GM21576 (cell line): ENCODE results near the gene UNC13C.

Experiments used
- ATAC-seq: cut with Tn5 transposase; IDR thresholded peaks from one replicate; pipeline ENCODE4 v1.9.1; 2021; ENCODE audit warnings: mild to moderate bottlenecking, moderate library complexity; ENCODE audit not compliant: unreplicated experiment

The UNC13C gene

GRCh38 chr15:54282228-54282836 lies 304.1 kb downstream of the UNC13C start:
- ATAC-seq: no peak

- no peak for ATAC-seq
Measured at GRCh38 chr15:54288049-54288448, 309.8 kb downstream of the UNC13C start.

GRCh38 chr15:54289590-54290136 lies 311.4 kb downstream of the UNC13C start:
- ATAC-seq: peak; percentile 61

- ATAC-seq: no peak
Measured at GRCh38 chr15:54298396-54298795, 320.2 kb downstream of the UNC13C start.

GRCh38 chr15:54304321-54304720 lies 326.1 kb downstream of the UNC13C start:
- ATAC-seq: no peak

GRCh38 chr15:54305138-54305537 lies 326.9 kb downstream of the UNC13C start:
- ATAC-seq: no peak

- no peak for ATAC-seq
Measured at GRCh38 chr15:54307252-54307902, 329.1 kb downstream of the UNC13C start.

- ATAC-seq: no peak
Measured at GRCh38 chr15:54307926-54308325, 329.7 kb downstream of the UNC13C start.

GRCh38 chr15:54312528-54312927 lies 334.3 kb downstream of the UNC13C start:
- ATAC-seq: no peak

- ATAC-seq: no peak
Measured at GRCh38 chr15:54321426-54321825, 343.2 kb downstream of the UNC13C start.

GRCh38 chr15:54322341-54322740 lies 344.1 kb downstream of the UNC13C start:
- no peak for ATAC-seq

- no peak for ATAC-seq
Measured at GRCh38 chr15:54345301-54345700, 367.1 kb downstream of the UNC13C start.

GRCh38 chr15:54345827-54346226 lies 367.6 kb downstream of the UNC13C start:
- ATAC-seq: no peak

GRCh38 chr15:54347082-54347827 lies 369.0 kb downstream of the UNC13C start:
- ATAC-seq: no peak

GRCh38 chr15:54353726-54354125 lies 375.5 kb downstream of the UNC13C start:
- no peak for ATAC-seq

- ATAC-seq: no peak
Measured at GRCh38 chr15:54354341-54354740, 376.1 kb downstream of the UNC13C start.

- ATAC-seq: no peak
Measured at GRCh38 chr15:54364961-54365360, 386.7 kb downstream of the UNC13C start.

GRCh38 chr15:54373332-54373731 lies 395.1 kb downstream of the UNC13C start:
- ATAC-seq: no peak

- no peak for ATAC-seq
Measured at GRCh38 chr15:54374184-54374952, 396.1 kb downstream of the UNC13C start.

GRCh38 chr15:54387799-54388198 lies 409.6 kb downstream of the UNC13C start:
- no peak for ATAC-seq

- ATAC-seq: no peak
Measured at GRCh38 chr15:54388746-54389145, 410.5 kb downstream of the UNC13C start.
